GM12874 (cell line): ENCODE data around the gene TMEM63A.

Experiments used
- TF ChIP-seq, protein P1 (sequence below): IDR thresholded peaks from 2 replicates; pipeline ENCODE4 v1.5.1; 2011; ENCODE audit warnings: low read depth, mild to moderate bottlenecking, control low read depth, low read length, moderate library complexity; ENCODE audit not compliant: insufficient read depth

TMEM63A gene

DNA sequence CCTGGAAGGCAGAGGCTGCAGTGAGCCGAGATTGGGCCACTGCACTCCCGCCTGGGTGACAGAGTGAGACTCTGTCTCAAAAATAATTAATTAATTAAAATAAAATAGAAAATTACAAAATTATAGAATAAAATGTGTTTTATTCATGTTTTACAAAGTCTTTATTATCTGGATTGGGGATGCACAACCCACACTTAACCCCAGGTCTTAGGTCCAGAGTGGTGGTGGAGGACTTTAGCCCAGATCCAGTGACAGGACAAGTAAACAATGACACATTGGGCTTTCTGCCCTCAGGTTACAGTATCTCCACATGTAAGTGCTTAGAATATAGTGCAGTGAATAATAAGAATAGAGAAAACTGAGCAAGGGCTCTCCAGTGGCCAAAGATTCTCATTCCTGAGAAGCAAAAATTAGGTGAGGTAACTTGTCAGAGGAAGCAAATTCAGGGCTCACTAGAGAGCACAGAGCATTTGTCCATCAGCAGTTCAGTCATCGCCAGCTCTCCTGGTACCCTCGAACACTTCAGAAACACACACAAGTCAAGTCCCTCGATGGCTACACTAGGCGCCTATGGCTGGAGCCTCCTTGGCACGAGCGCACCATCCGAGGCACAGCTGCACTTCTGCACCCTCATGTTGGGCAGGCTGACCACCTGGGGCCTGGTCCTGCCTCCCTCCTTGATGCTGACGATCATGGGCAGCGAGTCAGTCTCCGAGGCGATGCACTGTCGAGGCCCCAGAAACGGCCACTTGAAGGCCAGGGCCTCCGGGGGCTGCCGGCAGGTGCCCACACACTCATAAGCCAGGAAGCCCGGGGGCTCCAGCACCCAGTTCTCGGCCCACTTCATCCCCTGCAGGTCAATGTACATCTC is 4.2 kb upstream of the TMEM63A start:
- TF ChIP-seq, protein P1, sequence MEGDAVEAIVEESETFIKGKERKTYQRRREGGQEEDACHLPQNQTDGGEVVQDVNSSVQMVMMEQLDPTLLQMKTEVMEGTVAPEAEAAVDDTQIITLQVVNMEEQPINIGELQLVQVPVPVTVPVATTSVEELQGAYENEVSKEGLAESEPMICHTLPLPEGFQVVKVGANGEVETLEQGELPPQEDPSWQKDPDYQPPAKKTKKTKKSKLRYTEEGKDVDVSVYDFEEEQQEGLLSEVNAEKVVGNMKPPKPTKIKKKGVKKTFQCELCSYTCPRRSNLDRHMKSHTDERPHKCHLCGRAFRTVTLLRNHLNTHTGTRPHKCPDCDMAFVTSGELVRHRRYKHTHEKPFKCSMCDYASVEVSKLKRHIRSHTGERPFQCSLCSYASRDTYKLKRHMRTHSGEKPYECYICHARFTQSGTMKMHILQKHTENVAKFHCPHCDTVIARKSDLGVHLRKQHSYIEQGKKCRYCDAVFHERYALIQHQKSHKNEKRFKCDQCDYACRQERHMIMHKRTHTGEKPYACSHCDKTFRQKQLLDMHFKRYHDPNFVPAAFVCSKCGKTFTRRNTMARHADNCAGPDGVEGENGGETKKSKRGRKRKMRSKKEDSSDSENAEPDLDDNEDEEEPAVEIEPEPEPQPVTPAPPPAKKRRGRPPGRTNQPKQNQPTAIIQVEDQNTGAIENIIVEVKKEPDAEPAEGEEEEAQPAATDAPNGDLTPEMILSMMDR, result no peak

- TF ChIP-seq, protein P1, result no peak
These were observed 3.2 kb upstream of the TMEM63A start for GRCh38 chr1:225885336-225885735.

- TF ChIP-seq, protein P1, result 0 out of 2 replicates have a peak, but pooled peaks have one; percentile 5
These were observed 1.6 kb upstream of the TMEM63A start for GRCh38 chr1:225883616-225884265.

DNA sequence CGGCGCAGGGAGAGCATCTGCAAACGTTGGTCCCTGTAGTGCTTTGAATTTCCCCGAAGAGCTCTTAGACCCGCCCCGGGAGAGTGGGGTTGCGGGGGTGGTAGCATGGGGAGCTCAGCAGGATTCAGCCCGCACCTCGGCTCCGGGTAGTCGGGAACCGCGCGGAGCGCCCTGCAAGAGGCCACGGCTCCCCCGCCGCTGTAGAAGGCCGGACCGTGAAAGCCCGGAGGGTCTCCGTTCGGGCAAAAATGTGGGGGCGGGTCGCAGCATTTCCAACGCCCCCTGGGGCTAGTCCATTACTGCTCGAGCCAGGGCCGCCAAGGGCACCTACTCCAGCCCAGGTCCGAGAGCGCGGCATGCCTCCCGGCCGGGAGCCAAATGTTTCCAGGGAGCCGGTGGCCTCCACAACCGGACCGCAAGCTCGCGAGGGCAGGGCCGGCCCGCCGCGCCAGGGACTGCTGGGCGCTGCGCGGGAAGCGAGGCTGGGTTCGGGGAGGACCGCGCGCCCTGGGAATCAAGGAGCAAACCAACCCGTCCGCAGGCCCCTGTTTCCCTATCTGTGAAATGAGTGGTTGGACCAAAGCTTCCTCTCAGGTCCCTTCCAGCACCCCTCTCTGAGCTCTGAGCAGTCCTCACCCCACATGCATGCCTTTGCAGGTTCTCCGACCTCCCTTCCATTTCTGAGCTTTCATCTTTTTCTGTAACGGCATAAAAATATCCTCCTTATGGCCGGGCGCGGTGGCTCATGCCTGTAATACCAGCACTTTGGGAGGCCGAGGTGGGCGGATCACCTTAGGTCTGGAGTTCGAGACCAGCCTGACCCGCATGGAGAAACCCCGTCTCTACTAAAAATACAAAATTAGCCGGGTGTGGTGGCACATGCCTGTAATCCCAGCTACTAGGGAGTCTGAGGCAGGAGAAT is 775 bp upstream of the TMEM63A start:
- TF ChIP-seq, protein P1, result no peak

DNA sequence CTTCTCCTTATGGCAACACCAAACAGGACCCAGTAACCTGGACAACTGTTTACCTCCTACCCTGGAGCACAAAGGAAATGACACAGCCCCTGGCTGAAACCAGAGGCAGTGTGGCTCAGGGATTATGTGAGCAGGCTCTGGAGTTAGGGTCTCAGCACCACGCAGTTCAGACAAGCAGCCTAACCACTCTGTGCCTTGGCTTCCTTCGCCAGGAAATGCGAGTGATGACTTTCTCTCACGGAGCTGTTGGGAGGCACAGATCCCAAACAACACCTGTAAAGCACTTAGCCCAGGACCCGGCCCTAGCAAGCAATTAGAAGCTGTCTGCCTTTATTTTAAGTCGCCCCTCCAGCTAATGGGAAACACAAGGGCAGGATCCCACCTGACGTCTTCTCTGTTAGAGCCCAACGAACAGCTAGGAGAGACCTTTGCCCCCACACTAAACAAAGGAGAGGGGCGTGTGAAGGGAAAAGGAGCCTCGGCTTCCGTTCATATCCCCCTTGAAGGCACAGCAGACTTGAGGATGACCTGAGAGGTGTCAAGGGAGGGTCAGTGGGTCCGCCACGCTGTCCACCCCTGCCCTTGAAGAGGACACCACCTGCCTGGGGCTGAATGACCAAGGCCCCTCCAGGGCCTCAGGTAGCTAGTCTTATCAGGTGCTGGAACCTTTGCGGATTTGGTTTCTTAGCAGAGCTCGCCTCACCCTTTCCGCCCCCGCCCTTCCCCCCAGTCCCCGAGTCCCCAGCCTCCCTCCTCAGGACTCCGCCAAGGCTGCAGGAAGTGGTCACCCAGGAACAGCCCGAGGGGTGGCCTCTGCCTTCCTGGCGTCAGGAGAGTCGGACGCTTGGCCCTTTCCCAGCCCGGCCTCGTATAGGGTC is 860 bp downstream of the TMEM63A start:
- TF ChIP-seq, protein P1, result no peak

- TF ChIP-seq, protein P1, result no peak
These were observed 1.5 kb downstream of the TMEM63A start for GRCh38 chr1:225880636-225881035.
